ENCODE measurements around the gene TEAD3. TPM values are rescaled to one million over a fixed set of nuclear protein-coding genes. Genes with fewer than 3 reads are reported as not detected.

TEAD3 gene
- total and polyA plus RNA-seq, 11 donors: 25.8 to 54.3 (median 35.2) TPM

DNA sequence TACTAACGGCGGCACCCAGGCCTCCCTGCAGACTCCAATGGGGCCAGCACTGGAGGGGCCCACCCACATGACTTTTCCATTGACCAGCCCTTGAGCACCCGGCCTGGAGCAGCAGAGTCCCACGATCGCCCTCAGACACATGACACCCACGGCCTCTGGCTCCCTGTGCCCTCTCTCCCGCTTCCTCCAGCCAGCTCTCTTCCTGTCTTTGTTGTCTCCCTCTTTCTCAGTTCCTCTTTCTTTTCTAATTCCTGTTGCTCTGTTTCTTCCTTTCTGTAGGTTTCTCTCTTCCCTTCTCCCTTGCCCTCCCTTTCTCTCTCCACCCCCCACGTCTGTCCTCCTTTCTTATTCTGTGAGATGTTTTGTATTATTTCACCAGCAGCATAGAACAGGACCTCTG lies 70.8 kb downstream of the TEAD3 start:
- ATAC-seq (peak in 3 of 4 donors; percentile 46 to 56 (median 50)), DNase-seq (no peak)
- peaks cover 0 to 24% (median 12%) of the 10 kb centered on the region in 12 donors for H3K9me3 ChIP-seq
- H3K27ac ChIP-seq: peak overlapping the region in 1 of 12 donors; percentile 37
- no peak overlapping the region for H3K4me3 ChIP-seq
- TF ChIP-seq POLR2A (IDR thresholded peaks at IDR 0.05): no peak
- TF ChIP-seq, protein P1, sequence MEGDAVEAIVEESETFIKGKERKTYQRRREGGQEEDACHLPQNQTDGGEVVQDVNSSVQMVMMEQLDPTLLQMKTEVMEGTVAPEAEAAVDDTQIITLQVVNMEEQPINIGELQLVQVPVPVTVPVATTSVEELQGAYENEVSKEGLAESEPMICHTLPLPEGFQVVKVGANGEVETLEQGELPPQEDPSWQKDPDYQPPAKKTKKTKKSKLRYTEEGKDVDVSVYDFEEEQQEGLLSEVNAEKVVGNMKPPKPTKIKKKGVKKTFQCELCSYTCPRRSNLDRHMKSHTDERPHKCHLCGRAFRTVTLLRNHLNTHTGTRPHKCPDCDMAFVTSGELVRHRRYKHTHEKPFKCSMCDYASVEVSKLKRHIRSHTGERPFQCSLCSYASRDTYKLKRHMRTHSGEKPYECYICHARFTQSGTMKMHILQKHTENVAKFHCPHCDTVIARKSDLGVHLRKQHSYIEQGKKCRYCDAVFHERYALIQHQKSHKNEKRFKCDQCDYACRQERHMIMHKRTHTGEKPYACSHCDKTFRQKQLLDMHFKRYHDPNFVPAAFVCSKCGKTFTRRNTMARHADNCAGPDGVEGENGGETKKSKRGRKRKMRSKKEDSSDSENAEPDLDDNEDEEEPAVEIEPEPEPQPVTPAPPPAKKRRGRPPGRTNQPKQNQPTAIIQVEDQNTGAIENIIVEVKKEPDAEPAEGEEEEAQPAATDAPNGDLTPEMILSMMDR (IDR thresholded peaks at IDR 0.05): no peak
- peaks cover 0 to 17% (median 0%) of the 10 kb centered on the region in 12 donors for H3K4me1 ChIP-seq
- no peaks in the 10 kb centered on the region for H3K27me3 ChIP-seq
- intact Hi-C loops (cut with DNase I): no loop called here
- peaks cover 0 to 57% (median 50%) of the 10 kb centered on the region in 9 donors for H3K36me3 ChIP-seq
- WGBS, 4 donors: 66 to 75% (median 71%) methylated on average over 8 of the region's 8 CpGs

DNA sequence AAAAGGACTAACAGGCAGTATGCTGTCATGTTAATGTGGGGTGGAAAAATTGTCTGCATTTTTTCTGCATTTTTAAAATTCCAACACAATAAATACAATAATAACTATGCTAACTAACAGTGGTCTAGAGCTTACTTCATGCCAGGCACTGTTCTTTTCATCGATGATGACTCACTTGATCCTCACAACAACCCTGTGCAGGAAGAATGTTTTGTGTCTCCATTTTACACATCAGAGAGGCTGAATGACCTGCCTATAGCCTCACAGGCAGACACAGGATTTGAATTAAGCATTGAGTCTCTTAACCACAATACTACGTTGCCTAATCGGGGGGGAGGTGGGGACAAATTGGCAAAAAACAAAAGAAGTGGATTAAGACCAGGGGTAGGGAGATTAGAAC lies 71.6 kb downstream of the TEAD3 start:
- no peak for ATAC-seq
- intact Hi-C loops (cut with DNase I): no loop called here
- H3K27me3 ChIP-seq: no peaks in the 10 kb centered on the region
- no peak for TF ChIP-seq POLR2A (IDR thresholded peaks at IDR 0.05)
- TF ChIP-seq, protein P1 (IDR thresholded peaks at IDR 0.05): no peak
- no peak overlapping the region for H3K4me3 ChIP-seq
- WGBS, 4 donors: 78 to 93% (median 81%) methylated on average over 3 of the region's 3 CpGs
- DNase-seq: no peak
- peak overlapping the region in 1 of 12 donors; percentile 37 for H3K27ac ChIP-seq
- H3K9me3 ChIP-seq: peaks cover 0 to 23% (median 12%) of the 10 kb centered on the region in 12 donors
- peaks cover 0 to 59% (median 51%) of the 10 kb centered on the region in 9 donors for H3K36me3 ChIP-seq
- peaks cover 0 to 17% (median 0%) of the 10 kb centered on the region in 12 donors for H3K4me1 ChIP-seq

Small RNAs within 50 kb of the gene (microRNA-seq; reads per million reads assigned to microRNA genes)
- gene MIR7111: 0.51 to 1.2 (median 0.69) reads per million in 4 donors

Other genes with a start within 250 kb of the TEAD3 start
- gene ZNF76, start 237.3 kb downstream of the TEAD3 start, total RNA-seq: 10 to 100 TPM; 26.2 to 46.1 (median 33.0) TPM
- gene ZNF76, start 237.3 kb downstream of the TEAD3 start, polyA plus RNA-seq: 10 to 100 TPM; 20.2 to 42.3 TPM
- gene DEF6, start 199.3 kb downstream of the TEAD3 start, total RNA-seq: 10 to 100 TPM in 1 of 9 donors, 1 to 10 TPM in 5, under 1 TPM in 3; 0.38 to 14.4 (median 1.3) TPM
- gene DEF6, start 199.3 kb downstream of the TEAD3 start, polyA plus RNA-seq: under 1 TPM; 0.72 to 0.86 TPM
- 10 to 100 TPM; 10.0 to 22.0 (median 13.4) TPM for gene PPARD, start 154.5 kb downstream of the TEAD3 start, total RNA-seq
- 10 to 100 TPM; 13.8 to 23.8 TPM for gene PPARD, start 154.5 kb downstream of the TEAD3 start, polyA plus RNA-seq
- gene FANCE, start 44.7 kb downstream of the TEAD3 start, total RNA-seq: 1 to 10 TPM; 2.1 to 4.6 (median 3.8) TPM
- gene FANCE, start 44.7 kb downstream of the TEAD3 start, polyA plus RNA-seq: 1 to 10 TPM; 1.3 to 3.6 TPM
- 100 to 1,000 TPM; 472 to 700 (median 532) TPM for gene RPL10A, start 28.7 kb downstream of the TEAD3 start, total RNA-seq
- gene RPL10A, start 28.7 kb downstream of the TEAD3 start, polyA plus RNA-seq: 1,000 to 10,000 TPM in 1 of 2 donors, 100 to 1,000 TPM in 1; 356 to 1,412 TPM
- gene TULP1, start 15.8 kb upstream of the TEAD3 start, total RNA-seq: not detected
- under 1 TPM in 1 of 2 donors, not detected in 1; 0.15 TPM for gene TULP1, start 15.8 kb upstream of the TEAD3 start, polyA plus RNA-seq
- gene FKBP5, start 191.8 kb upstream of the TEAD3 start, total RNA-seq: 100 to 1,000 TPM in 5 of 9 donors, 10 to 100 TPM in 4; 19.7 to 175 (median 104) TPM
- 100 to 1,000 TPM in 1 of 2 donors, 10 to 100 TPM in 1; 36.4 to 351 TPM for gene FKBP5, start 191.8 kb upstream of the TEAD3 start, polyA plus RNA-seq
- under 1 TPM in 3 of 9 donors, not detected in 6; 0.19 to 0.72 (median 0.33) TPM for gene ARMC12, start 240.0 kb upstream of the TEAD3 start, total RNA-seq
- gene ARMC12, start 240.0 kb upstream of the TEAD3 start, polyA plus RNA-seq: under 1 TPM; 0.19 to 0.27 TPM